ENCODE results near the gene TMEM178A.
"Not testable (repeated sequence)": the region's sequence is repeated elsewhere in the genome, so short reads cannot be mapped to it uniquely, and the experiment has no call there.

TMEM178A gene

GRCh38 chr2:39648580-39648979 lies 17.1 kb upstream of the TMEM178A start:
- DNase-seq = no peak
- no peak for ATAC-seq

- no peak for ATAC-seq
- no peak for DNase-seq
Measured at GRCh38 chr2:39649511-39649910, 16.2 kb upstream of the TMEM178A start.

- ATAC-seq (peak; percentile 40), DNase-seq (no peak)
Measured at GRCh38 chr2:39650468-39650867, 15.2 kb upstream of the TMEM178A start.

- ATAC-seq, DNase-seq: not testable (repeated sequence)
Measured at GRCh38 chr2:39656215-39656614, 9.5 kb upstream of the TMEM178A start.

- ATAC-seq (no peak), DNase-seq (no peak)
Measured at GRCh38 chr2:39657287-39657937, 8.3 kb upstream of the TMEM178A start.

- ATAC-seq = no peak
- no peak for DNase-seq
Measured at GRCh38 chr2:39658371-39658770, 7.3 kb upstream of the TMEM178A start.

GRCh38 chr2:39659765-39660611 lies 5.7 kb upstream of the TMEM178A start:
- ATAC-seq = no peak

GRCh38 chr2:39660612-39661236 lies 5.0 kb upstream of the TMEM178A start:
- ATAC-seq (peak; percentile 19), DNase-seq (no peak)

More at GRCh38 chr2:39659765-39660611, 5.7 kb upstream of the TMEM178A start:
- DNase-seq = no peak

GRCh38 chr2:39661826-39662225 lies 3.9 kb upstream of the TMEM178A start:
- ATAC-seq (no peak), DNase-seq (no peak)

GRCh38 chr2:39663187-39663930 lies 2.4 kb upstream of the TMEM178A start:
- ATAC-seq (no peak), DNase-seq (no peak)

GRCh38 chr2:39664232-39664887 lies 1.4 kb upstream of the TMEM178A start:
- ATAC-seq (no peak), DNase-seq (no peak)

GRCh38 chr2:39664888-39665591 lies 677 bp upstream of the TMEM178A start:
- no peak for DNase-seq

GRCh38 chr2:39666491-39667101 lies 879 bp downstream of the TMEM178A start:
- no peak for DNase-seq
- no peak for ATAC-seq

More at GRCh38 chr2:39664888-39665591, 677 bp upstream of the TMEM178A start:
- no peak for ATAC-seq

GRCh38 chr2:39667104-39667885 lies 1.6 kb downstream of the TMEM178A start:
- ATAC-seq (no peak), DNase-seq (no peak)

- DNase-seq = no peak
- no peak for ATAC-seq
Measured at GRCh38 chr2:39667886-39668276, 2.2 kb downstream of the TMEM178A start.

GRCh38 chr2:39668576-39669080 lies 2.9 kb downstream of the TMEM178A start:
- ATAC-seq = no peak

GRCh38 chr2:39671604-39672003 lies 5.9 kb downstream of the TMEM178A start:
- ATAC-seq (no peak), DNase-seq (no peak)

More at GRCh38 chr2:39668576-39669080, 2.9 kb downstream of the TMEM178A start:
- DNase-seq = no peak

GRCh38 chr2:39673018-39673417 lies 7.3 kb downstream of the TMEM178A start:
- ATAC-seq (no peak), DNase-seq (no peak)

- DNase-seq (no peak), ATAC-seq (no peak)
Measured at GRCh38 chr2:39676342-39676741, 10.6 kb downstream of the TMEM178A start.

GRCh38 chr2:39678170-39678569 lies 12.5 kb downstream of the TMEM178A start:
- ATAC-seq (no peak), DNase-seq (no peak)
